Measurements from ENCODE around the gene VAC14.

DNA sequence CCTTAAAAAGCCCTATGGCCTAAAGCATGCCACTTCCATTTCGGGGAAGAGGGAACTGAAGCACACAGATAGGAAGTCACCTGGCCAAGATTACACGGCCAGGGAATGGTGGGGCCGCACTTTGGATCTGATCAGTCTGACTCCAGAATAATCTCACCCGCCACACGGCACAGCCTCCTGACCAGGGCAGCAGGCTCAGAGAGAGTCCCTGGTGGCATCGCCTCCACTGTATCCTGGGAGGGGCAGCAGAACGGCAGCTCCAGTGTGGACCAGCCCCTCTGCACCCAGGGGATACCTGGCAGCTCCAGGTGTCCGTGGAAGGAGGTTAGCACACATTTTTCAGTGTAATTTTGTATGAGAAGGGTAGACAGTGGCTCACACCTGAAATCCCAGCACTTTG, 35.5 kb downstream of the VAC14 start:
- no peak for TF ChIP-seq POLR2A (IDR thresholded peaks at IDR 0.05)
- TF ChIP-seq, protein P1, sequence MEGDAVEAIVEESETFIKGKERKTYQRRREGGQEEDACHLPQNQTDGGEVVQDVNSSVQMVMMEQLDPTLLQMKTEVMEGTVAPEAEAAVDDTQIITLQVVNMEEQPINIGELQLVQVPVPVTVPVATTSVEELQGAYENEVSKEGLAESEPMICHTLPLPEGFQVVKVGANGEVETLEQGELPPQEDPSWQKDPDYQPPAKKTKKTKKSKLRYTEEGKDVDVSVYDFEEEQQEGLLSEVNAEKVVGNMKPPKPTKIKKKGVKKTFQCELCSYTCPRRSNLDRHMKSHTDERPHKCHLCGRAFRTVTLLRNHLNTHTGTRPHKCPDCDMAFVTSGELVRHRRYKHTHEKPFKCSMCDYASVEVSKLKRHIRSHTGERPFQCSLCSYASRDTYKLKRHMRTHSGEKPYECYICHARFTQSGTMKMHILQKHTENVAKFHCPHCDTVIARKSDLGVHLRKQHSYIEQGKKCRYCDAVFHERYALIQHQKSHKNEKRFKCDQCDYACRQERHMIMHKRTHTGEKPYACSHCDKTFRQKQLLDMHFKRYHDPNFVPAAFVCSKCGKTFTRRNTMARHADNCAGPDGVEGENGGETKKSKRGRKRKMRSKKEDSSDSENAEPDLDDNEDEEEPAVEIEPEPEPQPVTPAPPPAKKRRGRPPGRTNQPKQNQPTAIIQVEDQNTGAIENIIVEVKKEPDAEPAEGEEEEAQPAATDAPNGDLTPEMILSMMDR (IDR thresholded peaks at IDR 0.05), result no peak
- TF ChIP-seq EP300 (IDR thresholded peaks at IDR 0.05), result no peak
